ENCODE data around the gene MTMR10.

The MTMR10 gene

DNA sequence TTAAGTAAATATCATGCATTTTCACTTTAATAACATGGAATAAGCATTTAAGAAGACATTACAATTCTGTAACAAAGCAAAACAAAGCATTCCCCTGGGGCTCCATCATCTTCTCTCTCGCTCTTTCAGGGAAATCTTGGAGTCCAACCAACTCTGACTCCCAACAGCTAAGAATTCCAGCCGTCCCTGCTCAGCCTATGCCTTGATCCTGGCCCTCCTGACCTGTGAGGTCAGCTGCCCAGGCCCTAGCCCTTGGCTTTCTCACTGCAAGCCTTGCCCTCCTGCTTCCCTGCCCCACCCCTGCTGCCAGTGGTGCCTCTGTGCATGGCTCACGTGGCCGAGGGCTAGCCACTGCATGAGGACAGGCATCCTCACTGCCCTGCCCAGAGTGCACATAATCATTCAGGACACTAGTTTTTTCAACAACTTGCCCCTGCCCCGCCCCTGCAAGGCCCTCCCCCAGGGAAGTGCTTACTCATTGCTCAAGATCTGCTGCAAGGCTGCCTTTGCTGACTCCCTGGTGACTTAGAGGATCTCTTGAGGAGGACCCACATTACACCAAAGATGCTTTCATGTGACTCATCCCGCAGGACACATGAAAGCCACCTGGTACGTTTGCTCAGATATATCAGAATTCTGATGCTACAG lies 37.6 kb downstream of the MTMR10 start:
- DNase-seq, result no peak

DNA sequence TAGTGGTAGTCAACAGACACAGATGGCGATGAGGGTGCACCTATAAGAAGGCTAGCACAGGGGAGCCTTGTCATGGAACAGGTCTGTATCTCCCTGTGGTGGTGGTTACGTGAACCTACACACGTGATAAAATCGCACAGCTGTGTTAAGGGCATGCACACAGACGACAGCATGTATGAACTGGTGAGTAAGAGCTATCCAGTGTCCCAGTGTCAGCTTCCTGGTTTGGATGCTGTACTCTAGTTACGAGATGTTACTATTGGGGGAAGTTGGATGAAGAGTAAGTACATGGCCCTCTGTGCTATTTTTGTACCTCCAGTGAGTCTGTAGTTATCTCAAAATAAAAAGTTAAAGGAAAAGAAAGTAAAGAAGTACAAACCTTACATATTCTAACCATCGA lies 38.2 kb downstream of the MTMR10 start:
- no peak for DNase-seq

DNA sequence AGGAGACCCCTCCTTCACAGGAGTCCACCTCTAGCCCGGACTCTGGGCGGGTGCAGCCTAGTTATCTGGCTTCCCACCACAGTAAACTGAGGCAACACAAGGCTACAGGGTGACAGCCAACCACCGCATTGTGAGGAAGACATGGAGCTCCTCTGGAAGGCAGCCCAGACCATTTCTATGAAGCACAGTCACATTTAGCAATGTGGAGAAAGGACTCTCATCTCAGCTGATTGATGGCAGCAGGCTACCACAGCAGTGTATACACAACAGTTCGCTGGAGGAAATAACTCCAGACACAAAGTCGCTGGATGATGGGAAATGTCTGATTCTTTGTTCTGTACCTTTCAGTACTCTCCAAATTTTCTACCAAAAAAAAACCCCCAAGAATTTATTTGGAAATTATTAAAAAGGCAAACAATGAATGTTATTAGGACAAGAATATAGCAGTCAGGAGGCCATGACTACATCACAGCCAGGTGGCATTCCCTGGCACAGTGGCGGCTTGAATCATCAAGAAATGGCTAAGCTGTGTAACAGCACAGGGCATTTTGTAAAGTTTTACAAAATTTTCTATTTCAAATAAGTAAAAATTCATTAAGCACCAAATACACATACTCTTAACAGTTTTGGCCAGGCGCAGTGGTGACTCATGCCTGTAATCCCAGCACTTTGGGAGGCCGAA lies 47.6 kb downstream of the MTMR10 start:
- DNase-seq, result no peak

DNA sequence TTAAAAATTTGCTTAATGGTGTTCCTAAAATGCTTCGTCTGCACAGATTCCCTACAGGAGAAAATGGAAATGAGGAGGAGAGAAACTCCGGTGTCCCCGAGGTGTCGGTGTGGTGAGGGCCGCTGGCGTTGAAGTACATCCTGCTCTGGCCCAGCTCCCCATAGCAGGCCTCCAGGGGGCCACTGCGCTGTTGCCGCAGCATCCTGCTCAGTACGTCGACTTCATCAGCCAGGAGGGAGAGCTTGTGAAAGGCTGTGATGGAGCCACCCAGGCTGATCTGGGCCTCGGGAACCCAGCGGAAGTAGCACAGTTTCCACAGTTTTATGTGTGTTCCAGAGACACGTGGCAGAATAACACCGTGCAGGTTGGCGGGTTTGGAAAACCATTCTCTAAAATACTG lies 49.9 kb downstream of the MTMR10 start:
- no peak for DNase-seq

DNA sequence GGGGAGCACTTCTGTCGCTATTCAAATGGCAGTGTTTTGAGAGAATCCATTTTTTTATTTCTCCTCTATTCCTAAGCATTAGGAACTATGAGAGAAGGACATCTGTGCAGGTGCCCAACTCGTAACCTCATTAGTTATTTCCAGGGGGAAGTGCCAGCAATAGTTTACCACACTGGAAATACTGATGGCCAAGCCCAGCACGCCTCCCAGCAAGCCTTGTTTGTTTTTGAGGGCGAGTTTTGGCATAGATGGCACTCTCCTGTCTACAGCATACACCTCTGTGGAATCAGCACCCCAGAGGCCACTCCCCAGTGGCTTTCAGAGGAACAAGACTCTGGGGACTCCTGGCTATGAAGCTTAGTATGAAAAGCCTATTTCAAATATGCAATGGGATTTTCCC lies 51.1 kb downstream of the MTMR10 start:
- DNase-seq, result no peak

DNA sequence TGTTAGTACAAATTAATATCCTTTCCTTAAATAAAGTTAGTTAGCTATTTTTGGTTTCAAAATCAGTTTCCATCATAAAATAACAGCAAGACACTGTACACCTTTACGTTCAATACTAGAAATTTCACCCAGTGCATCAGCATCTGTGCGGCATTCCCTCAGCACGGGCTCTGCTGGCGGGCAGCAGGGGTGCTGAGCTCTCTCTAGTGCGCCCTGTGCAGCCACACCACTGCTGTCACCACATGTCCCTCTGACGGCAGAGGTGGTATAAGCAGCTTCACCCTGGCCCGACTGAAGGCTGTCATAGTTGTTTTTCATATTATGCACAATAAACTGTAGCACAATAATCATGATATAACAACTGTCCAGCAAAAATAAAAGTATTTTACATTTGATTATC lies 52.3 kb downstream of the MTMR10 start:
- no peak for DNase-seq

DNA sequence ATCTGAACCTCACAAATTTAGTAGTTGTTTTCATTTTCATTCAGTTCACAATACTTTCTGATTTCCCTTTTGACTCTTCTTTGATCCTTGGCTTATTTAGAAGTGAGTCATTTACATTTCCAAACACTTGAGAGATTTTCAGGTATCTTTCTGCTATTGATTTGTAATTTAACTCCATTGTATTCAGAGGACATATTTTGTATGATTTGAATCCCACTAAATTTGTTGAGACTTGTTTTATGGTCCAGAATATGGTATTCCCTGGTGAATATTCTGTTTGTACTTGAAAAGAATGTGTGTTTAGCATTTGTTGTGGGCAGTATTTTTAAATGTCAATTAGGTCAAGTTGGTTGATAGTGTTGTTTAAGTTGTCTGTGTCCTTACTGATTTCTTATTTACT lies 58.1 kb downstream of the MTMR10 start:
- no peak for DNase-seq

DNA sequence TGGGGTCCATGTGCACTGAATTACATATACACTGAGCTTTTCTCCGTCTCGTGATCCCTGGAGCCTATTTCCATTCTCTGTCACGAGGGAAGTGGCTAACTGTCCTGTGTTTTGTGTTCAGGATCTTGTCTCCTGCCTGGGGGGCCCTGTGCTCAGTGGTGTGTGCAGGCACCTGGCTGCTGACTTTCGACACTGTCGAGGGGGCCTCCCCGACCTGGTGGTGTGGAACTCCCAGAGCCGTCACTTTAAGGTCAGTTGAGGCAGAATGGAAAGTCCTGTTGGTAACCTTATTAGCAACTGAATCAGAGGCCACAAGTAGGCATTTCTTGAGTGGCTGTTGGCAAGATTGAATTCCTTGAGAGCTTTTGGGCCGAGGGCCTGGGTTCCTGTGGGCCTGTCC lies 61.0 kb downstream of the MTMR10 start:
- DNase-seq, result no peak

DNA sequence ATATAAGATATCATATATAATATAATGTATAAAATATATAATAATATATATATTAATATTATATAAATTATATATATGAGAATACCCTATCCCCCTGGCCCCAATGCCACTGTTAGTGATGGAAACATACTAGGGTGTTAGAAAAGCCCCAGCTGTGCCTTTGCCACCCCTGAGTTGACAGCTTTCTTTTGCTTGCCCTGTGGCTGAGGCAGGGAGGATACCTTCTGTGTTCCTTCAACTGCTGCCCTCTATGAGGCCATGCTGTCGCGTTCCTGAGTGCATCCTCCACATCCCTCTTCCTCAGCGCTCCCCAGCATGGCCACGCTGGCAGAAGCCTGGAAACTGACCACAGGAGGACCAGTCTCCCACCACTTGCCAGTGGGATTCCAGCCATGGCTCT lies 61.4 kb downstream of the MTMR10 start:
- DNase-seq, result no peak

DNA sequence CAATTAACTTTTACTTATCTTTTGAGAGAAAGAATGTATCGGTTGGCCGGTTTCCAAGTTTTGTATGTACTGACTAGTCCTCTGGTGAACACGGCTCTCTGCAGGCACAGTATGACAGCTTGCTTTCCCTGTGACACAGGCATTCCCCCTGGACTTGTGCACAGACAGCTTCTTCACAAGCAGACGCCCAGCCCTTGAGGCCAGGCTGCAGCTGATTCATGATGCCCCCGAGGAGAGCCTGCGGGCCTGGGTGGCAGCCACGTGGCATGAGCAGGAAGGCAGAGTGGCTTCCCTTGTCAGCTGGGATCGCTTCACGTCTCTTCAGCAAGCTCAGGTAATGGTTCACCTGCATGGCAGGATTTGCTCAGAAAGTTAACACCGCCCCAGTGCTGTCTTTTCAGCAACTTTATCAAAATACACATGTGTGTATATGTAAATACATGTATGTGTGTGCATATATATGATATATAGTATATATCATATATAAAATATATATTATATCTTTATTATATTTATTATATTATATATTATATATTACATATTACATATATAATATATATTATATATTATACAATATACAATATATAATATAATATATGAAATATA lies 62.3 kb downstream of the MTMR10 start:
- no peak for DNase-seq

DNA sequence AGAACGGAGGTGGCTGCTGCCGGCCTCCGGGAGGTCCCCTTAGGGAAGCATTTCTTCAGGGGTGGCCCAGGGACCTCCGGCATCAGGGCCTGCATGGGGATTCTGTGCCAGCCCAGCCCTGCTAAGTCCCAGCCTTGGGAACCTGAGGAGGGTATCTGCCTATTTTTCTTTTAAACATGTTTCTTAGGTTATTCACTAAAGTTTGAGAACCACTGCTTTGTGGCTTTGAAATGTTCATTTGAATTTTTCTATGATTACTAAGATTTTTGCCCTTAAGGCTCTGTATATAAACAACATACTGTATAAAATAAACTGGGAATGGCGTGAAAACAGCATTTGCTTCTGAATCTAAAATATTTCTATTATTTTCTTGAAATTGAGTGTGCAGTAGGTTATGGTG lies 63.4 kb downstream of the MTMR10 start:
- DNase-seq, result no peak

DNA sequence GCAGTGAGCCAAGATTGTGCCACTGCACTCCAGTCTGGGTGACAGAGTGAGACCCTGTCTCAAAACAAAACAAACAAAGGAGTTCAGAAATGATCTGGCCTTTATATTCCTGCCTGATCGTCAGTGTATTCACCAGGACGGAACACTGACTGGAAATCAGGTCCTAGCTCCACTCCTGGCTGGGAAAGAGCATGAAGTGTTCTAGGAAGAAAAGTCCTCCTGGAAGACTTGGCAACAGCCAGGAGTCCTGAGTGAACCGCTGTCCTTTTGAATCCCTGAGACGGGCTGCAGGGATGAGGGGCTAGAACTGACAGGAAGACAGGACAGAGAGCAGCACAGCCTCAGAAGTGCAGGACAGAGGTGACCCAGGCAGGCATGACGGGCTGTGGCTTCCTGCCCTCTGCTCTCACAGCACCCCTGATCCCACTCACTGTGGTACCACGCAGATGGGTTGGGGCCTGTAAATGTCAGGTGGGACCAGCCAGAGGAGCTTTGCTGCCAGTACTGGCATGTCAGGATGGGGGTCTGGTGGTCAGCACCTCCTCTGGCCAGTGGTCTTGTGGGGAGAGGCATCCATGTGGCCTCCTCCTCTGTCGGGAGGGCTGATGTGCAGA lies 64.2 kb downstream of the MTMR10 start:
- no peak for DNase-seq

DNA sequence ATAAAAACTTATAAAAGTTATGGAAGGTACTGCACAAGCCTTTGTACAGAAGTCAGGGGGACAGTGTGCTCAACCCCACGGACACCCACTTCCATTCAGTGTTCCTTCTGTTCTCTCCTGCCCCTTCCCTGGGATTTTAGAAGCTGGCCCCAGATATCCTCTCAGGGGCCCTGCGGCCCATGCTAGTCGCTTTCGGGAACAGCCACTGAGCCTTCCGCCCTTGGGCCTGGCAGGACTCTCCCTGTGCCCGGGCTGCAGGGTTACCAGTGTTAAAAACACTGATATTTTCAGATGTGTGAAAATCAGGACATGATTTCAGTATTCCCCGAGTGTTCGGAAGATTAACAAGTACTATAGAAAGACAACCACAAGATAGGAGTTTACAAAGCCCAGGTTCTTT lies 65.3 kb downstream of the MTMR10 start:
- no peak for DNase-seq

DNA sequence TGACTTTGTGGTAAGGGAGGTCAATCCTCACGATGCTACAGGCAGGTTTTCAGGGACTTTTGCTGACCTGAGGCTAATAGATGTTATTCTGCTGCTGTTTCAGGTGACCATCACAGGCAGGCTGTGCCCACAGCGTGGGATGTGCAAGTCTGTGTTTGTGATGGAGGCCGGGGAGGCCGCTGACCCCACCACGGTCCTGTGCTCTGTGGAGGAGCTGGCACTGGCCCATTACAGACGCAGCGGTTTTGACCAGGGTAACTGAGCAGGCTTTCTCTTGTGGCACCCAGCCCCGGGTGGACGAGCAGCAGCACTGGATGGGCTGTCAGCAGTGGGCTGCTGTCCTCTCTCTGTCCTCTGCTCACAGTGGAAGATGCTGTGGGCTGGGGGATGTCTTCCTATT lies 65.7 kb downstream of the MTMR10 start:
- DNase-seq, result no peak

DNA sequence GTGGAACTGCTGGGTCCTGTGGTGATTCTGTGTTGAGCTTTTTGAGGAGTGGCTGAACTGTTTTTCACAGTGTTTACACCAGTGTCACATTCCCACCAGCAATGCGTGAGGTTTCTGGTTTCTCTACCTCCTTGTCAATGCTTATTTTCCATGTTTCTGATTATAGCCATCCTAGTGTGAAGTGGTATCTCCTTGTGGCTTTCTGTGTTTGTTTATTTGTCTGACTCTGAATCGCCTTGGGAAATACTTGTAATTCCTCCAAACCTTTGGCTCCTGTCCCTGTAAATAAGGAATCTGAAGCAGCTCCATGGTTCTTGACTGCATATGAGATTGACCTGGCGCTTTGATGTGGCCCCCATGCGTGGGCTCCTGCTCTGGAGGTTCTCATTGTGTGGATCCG lies 67.1 kb downstream of the MTMR10 start:
- DNase-seq, result no peak

DNA sequence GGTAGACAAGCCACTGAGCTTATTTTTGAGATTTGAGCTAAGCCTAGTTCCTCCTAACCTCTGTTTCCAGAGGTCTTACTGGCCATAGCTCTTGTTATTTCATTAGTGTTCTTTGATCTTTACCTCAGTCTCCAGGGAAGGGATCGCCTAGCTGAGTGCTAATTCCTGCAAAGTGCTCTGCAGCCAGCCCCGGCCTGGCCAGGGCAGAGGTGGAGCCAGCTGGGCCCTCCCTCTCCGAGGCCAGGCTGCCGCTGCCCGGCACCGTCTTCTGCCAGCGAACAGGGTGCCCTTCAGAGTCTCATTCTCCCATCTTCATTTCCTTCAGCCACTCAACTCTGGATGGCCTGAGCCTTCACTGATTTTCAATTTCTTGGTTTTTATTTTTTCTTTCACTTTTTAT lies 68.0 kb downstream of the MTMR10 start:
- DNase-seq, result no peak

DNA sequence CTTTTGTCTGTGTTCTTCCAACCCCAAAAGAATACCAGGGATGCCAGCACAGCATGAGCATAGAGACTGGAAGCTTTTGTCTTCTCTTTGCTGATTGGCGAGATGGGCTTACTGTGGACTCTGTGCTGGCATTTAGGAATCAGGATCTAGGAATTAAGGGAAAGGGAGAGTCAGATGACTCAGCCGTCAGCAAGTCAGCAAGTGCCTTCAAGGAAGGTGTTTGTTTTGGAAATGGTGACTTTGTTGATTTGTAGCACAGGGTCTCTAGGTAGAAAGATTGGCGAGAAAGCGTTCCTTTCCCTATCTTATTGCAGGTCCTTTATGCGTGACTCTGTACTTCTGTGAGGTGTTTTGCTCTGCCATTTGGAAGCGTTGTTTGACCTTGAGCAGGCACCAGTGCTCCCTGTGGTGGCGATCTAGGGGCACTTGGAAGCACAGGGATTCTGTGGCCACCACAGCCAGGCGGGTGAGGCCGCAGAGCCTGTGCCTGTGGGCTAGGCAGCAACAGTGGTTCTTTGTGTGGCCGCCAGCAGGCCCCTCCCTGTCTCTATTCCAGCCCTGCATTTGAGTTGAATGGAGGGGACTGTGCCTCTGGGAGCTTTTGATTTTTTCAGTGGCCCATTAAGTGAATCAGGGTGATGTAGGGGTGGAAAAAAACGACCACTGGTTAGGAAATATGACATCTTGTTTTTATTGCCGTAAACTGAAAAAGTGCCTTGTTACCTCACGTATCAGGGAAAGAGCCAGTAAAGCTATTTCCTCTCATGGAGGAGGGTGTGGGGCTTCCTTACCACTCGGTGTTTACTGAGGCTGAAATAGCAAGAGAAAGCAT lies 68.7 kb downstream of the MTMR10 start:
- DNase-seq, result no peak

DNA sequence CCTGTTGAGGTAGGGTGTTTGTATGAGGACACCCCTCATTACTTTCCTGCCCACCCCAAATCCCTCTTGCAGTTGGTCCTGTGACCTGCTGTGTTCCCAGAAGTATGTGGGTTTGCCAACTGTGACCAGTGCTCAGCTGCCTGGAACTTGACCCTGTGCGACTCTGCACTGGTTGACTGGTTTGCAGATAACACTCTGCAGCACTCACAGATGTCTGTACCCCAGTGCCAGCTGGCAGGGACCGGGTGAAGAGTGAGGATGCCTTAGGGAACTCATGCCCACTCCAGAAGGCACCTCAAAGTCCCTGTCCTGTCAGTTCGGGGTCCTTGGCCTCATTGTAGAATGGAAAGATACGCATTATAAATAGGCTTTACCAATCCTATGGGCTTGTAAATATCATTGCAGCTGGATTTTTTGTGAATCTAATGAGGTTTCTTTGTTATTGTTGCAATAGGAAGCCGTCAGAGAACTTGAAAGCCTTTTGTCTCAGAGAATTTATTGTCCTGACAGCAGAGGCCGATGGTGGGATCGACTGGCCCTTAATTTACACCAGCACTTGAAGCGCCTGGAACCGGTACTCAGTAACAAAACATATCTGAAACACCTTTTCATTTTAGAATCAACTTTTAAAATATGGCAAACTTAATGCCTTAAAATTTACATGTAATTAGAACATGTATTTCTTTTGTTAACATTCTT lies 69.5 kb downstream of the MTMR10 start:
- no peak for DNase-seq

DNA sequence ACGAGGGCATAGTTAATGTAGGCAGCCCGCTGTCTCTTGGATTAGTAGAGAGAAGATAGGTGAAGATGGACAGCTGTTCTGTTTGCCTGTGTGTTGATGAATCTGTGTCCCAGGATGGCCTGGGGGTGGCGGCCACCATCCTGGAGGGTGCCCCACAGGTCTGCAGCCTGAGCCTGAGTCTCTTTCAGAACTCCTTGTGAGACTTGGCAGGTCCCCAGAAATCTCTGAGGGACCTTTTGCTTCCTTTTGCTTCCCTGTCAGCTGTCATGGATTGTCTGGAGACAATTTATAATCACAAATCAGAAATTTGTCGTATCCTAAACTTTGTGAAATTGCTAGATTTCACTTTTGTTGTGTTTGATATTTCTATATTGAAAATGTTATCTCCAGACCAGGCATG lies 70.3 kb downstream of the MTMR10 start:
- no peak for DNase-seq

DNA sequence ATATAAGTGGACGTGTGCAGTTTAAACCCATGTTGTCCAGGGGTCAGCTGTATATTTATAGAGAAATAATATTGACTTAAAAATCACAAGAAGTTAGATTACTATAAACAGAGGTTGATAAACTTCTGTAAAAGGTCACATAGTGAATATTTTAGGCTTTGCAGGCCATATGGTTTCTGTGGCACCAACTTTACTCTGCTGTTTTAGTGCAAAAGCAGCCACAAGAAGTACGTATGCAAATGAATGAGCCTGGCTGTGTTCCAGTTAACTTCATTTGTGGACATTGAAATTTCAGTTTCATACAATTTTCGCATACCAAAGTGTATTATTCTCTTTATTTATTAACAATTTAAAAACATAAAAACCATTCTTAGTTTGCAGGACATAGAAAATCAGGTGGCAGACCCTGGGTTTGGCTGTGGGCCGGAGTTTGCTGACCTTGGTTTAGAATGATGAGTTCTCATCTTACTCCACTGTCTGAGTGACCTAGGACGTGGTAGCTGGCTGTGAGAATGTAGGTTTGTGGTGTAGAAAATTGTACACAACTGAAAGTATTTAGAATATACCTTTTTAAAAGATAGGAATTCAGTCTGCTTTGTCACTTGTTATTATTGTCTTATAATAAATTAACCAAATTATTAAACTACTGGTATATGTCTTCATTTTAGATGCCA lies 71.4 kb downstream of the MTMR10 start:
- no peak for DNase-seq

DNA sequence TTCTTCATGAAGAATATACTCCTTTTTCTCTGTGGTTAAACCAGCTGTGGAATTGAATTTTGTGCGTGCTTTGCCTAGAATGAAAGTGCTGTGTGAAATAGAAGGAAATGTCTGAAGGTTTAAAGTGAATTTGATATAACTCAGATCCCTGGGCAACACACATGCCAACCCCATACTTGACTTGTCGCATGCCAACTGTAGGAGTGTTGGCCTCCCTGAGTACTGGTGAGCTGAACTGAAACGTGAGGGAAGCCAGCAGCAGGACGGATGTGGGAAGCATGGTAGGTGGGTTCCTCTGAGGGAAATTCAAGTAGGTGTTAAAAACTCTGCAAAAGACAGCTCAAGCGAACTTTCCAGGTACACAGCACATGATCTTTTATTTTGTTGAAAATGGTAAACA lies 73.1 kb downstream of the MTMR10 start:
- DNase-seq, result no peak

DNA sequence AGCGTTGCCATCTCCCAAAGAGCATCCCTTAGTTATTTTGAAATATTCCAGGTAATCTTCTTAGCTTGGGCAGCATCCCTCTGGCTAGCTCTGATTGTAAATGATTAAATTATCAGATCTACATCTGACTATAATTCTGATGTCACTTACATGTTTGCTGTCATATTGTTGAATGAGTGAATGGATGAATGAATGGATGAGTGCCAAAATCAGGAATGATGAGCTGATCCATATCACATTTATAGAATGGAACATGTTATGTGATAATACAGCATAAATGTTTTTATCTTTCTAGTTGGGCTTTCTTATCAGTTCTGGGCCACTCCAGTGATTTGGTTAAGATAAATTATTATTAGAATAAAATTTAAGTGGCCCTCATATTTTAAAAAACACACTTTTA lies 73.8 kb downstream of the MTMR10 start:
- DNase-seq, result no peak
